Stimulated activated CD4-positive, alpha-beta T cell treated with anti-CD3 and anti-CD28 coated beads, Interleukin-15, amount 100 ng/mL, for 48 hours (primary cell): Measurements from ENCODE around the gene RPS6KA3.
"Not testable (repeated sequence)": the region's sequence is repeated elsewhere in the genome, so short reads cannot be mapped to it uniquely, and the experiment has no call there.

Experiments used
- DNase-seq, 2 donors: peaks; one replicate each; pipeline ENCODE4 v3.0.0-alpha.2; 2020; ENCODE audit warnings: low read depth in 2 of 2

Gene RPS6KA3

GRCh38 chrX:20218836-20219505 is 47.7 kb downstream of the RPS6KA3 start:
- no peak for DNase-seq

GRCh38 chrX:20217906-20218305 is 48.8 kb downstream of the RPS6KA3 start:
- no peak for DNase-seq

GRCh38 chrX:20217271-20217670 is 49.4 kb downstream of the RPS6KA3 start:
- DNase-seq, result no peak

- no peak for DNase-seq
Measured at GRCh38 chrX:20215565-20215964, 51.1 kb downstream of the RPS6KA3 start.

GRCh38 chrX:20212486-20213089 is 54.1 kb downstream of the RPS6KA3 start:
- no peak for DNase-seq

GRCh38 chrX:20211261-20211786 is 55.4 kb downstream of the RPS6KA3 start:
- no peak for DNase-seq

GRCh38 chrX:20205927-20206708 is 60.6 kb downstream of the RPS6KA3 start:
- DNase-seq, result no peak

- no peak for DNase-seq
Measured at GRCh38 chrX:20204351-20204750, 62.4 kb downstream of the RPS6KA3 start.

- DNase-seq, result no peak
Measured at GRCh38 chrX:20197641-20198210, 69.0 kb downstream of the RPS6KA3 start.

- no peak for DNase-seq
Measured at GRCh38 chrX:20189171-20189570, 77.5 kb downstream of the RPS6KA3 start.

- no peak for DNase-seq
Measured at GRCh38 chrX:20181598-20182329, 84.9 kb downstream of the RPS6KA3 start.

GRCh38 chrX:20177093-20177492 is 89.6 kb downstream of the RPS6KA3 start:
- no peak for DNase-seq

GRCh38 chrX:20173856-20174255 is 92.9 kb downstream of the RPS6KA3 start:
- DNase-seq, result no peak

- no peak for DNase-seq
Measured at GRCh38 chrX:20173313-20173712, 93.4 kb downstream of the RPS6KA3 start.

GRCh38 chrX:20171887-20172286 is 94.8 kb downstream of the RPS6KA3 start:
- DNase-seq, result no peak

- not testable (repeated sequence) for DNase-seq
Measured at GRCh38 chrX:20162516-20162915, 104.2 kb downstream of the RPS6KA3 start.

GRCh38 chrX:20159797-20160385 is 106.8 kb downstream of the RPS6KA3 start:
- no peak for DNase-seq

- no peak for DNase-seq
Measured at GRCh38 chrX:20151689-20152088, 115.0 kb downstream of the RPS6KA3 start.

- DNase-seq, result no peak
Measured at GRCh38 chrX:20149326-20149725, 117.4 kb downstream of the RPS6KA3 start.

GRCh38 chrX:20147561-20147960 is 119.1 kb downstream of the RPS6KA3 start:
- DNase-seq, result no peak

GRCh38 chrX:20144491-20144890 is 122.2 kb downstream of the RPS6KA3 start:
- DNase-seq, result no peak
